ENCODE measurements around the gene TAB2.

TAB2 gene

DNA sequence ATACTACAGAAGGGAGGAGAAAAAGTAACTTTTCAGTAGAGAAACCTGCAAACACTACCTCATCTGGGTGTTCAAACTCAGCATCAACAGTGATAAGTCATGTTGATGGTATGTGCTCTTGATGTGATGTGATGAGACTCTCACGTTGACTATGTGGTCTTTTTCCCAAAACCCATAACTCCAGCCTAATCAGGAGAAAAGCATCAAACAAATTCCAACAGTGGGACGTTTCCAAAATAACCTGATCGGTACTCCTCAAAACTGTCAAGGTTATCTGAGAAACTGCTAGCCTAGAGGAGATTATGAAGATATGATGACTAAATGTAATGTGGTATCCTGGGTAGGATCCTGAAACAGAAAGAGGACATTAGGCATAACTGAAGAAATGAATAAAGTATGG lies 41.9 kb upstream of the TAB2 start:
- in situ Hi-C loops (cut with MboI; ENCODE audit: low pct_unique_long_range_greater_than_20kb, low sequenced_read_pairs, unreplicated experiment) = no loop called here

DNA sequence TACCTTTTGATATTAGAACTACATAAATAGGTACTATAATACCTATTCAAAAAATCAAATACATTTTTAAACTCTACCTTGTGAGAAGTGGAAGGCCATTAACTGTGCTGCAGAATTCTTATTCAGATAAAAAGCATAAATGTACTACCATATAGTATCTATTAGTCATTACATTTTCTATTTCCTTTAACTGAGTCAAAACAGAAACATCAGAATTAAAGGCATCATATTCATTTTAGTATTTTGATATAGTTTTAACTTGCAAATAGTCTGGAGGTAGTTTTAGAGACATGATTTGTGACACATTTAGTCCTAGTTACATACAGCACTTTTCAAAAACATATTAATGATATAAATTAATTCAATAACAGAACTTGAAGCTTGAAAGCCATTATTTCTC lies 39.9 kb upstream of the TAB2 start:
- TF ChIP-seq, protein P1, sequence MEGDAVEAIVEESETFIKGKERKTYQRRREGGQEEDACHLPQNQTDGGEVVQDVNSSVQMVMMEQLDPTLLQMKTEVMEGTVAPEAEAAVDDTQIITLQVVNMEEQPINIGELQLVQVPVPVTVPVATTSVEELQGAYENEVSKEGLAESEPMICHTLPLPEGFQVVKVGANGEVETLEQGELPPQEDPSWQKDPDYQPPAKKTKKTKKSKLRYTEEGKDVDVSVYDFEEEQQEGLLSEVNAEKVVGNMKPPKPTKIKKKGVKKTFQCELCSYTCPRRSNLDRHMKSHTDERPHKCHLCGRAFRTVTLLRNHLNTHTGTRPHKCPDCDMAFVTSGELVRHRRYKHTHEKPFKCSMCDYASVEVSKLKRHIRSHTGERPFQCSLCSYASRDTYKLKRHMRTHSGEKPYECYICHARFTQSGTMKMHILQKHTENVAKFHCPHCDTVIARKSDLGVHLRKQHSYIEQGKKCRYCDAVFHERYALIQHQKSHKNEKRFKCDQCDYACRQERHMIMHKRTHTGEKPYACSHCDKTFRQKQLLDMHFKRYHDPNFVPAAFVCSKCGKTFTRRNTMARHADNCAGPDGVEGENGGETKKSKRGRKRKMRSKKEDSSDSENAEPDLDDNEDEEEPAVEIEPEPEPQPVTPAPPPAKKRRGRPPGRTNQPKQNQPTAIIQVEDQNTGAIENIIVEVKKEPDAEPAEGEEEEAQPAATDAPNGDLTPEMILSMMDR (IDR thresholded peaks at IDR 0.05; ENCODE audit: extremely low read depth, insufficient read depth, missing control alignments) = no peak
- DNase-seq (ENCODE audit: low spot score) = no peak
- in situ Hi-C loops (cut with MboI; ENCODE audit: low pct_unique_long_range_greater_than_20kb, low sequenced_read_pairs, unreplicated experiment) = no loop called here

More for the DNA sequence above, 41.9 kb upstream of the TAB2 start:
- TF ChIP-seq, protein P1 (IDR thresholded peaks at IDR 0.05; ENCODE audit: extremely low read depth, insufficient read depth, missing control alignments) = no peak
- DNase-seq (ENCODE audit: low spot score) = no peak

DNA sequence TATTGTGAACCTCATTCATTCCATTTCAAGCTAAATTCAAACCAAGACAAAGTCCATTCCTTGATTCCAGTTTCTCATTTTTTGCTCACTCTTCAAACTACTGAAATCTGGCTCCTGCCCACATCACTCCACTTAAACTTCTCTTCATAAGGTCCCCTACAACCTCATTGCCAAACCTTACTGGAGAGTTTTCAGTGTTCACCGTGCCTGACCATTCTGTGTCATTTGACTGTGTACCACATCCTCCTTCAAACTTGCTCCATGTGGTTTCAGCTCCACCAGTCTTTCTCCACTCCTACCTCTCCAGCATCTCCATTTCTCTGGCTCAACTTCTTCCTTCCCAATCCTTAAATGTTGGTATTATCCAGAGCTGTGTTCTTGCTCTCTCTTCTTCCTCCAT lies 38.5 kb upstream of the TAB2 start:
- DNase-seq (ENCODE audit: low spot score) = no peak
- in situ Hi-C loops (cut with MboI; ENCODE audit: low pct_unique_long_range_greater_than_20kb, low sequenced_read_pairs, unreplicated experiment) = no loop called here

DNA sequence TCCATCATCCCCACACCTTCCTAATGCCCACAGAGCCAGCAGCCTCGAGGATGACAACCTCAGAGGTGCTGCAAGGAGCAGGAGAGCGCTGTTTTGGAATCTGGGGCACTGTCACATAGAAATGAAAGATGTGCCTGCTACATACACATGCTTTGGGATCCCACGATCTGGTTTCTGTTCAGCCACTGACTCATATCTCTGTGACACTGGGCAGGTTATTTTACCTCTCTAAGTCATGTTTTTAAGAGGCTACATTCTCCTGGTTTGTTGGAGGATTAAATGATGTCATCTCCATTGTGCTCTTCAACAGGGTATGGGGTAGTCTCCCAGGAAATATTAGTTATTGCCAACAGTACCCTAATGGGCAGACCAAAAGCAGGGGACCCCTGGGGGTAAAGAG lies 32.6 kb upstream of the TAB2 start:
- TF ChIP-seq, protein P1 (IDR thresholded peaks at IDR 0.05; ENCODE audit: extremely low read depth, insufficient read depth, missing control alignments) = no peak
- in situ Hi-C loops (cut with MboI; ENCODE audit: low pct_unique_long_range_greater_than_20kb, low sequenced_read_pairs, unreplicated experiment) = no loop called here
- DNase-seq (ENCODE audit: low spot score) = no peak

More for the DNA sequence above, 38.5 kb upstream of the TAB2 start:
- TF ChIP-seq, protein P1 (IDR thresholded peaks at IDR 0.05; ENCODE audit: extremely low read depth, insufficient read depth, missing control alignments) = no peak

DNA sequence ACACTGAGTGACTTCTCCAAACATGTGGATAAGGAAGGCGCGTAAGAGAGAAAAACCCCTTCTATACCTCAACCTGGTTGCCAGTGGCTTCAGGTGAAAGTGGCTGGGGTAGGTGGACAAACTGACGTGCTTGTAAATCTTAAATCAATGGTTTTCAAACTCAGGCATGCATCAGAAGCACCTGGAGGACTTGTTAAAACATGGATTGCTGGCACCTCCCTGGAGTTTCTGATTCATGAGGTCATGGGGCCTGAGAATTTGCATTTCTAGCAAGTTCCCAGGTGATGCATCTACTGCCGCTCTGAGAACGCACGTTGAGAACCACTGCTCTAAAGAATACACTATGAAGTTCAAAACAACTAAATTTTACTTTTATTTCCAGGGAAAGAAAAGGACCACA lies 31.9 kb upstream of the TAB2 start:
- in situ Hi-C loops (cut with MboI; ENCODE audit: low pct_unique_long_range_greater_than_20kb, low sequenced_read_pairs, unreplicated experiment) = no loop called here
- TF ChIP-seq, protein P1 (IDR thresholded peaks at IDR 0.05; ENCODE audit: extremely low read depth, insufficient read depth, missing control alignments) = no peak

DNA sequence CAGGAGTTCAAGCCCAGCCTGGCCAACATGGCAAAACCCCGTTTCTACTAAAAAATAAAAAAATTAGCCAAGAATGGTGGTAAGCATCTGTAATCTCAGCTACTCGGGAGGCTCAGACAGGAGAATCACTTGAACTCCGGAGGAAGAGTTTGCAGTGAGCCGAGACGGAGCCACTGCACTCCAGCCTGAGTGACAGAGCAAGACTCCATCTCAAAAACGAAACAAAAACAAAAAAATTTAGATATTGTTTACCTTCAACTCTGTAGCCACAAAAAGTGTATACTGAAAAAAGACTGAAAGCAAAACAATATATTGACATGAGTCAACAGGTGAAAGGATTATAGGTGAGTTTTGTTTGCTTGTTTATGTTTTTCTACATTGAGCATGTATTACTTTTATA lies 30.6 kb upstream of the TAB2 start:
- DNase-seq (ENCODE audit: low spot score) = no peak
- in situ Hi-C loops (cut with MboI; ENCODE audit: low pct_unique_long_range_greater_than_20kb, low sequenced_read_pairs, unreplicated experiment) = no loop called here
- TF ChIP-seq, protein P1 (IDR thresholded peaks at IDR 0.05; ENCODE audit: extremely low read depth, insufficient read depth, missing control alignments) = no peak

More for the DNA sequence above, 31.9 kb upstream of the TAB2 start:
- no peak for DNase-seq (ENCODE audit: low spot score)
